ENCODE measurements around the gene KIF16B. TPM values are rescaled to one million over a fixed set of nuclear protein-coding genes. Genes with fewer than 3 reads are reported as not detected.
"Not testable (repeated sequence)": the region's sequence is repeated elsewhere in the genome, so short reads cannot be mapped to it uniquely, and the experiment has no call there.

KIF16B gene
- total RNA-seq, 1 donor from 2014 or later: 8.1 TPM

DNA sequence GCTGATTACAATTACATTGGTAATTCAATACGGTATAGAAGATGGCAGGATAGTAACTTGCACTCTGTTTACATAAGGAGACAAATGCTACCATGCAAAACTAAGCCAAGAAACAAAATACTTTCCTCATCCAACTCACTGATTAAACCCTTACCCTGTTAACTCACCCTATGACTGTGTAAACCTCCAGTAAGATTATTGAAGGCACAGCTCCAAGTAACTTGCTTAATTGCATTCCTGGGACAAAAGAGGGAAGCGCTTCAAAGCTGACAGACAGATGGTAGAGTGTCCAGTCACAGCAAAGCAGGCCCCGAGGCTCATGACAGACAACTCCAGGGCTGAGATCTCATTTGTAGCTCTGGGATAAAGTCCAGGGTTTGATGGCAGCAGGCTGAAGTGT is 6.9 kb upstream of the KIF16B start:
- Mint-ChIP-seq H3K27me3 (peaks cover 17% of the 10 kb centered on the region), H3K4me1 (peaks cover 7% of the 10 kb centered on the region), H3K9me3 (no peaks in the 10 kb centered on the region), H3K27ac (no peak overlapping the region), H3K36me3 (ENCODE audit: low read depth) (no peaks in the 10 kb centered on the region), H3K4me3 (no peak overlapping the region)
- no peak for DNase-seq
- intact Hi-C loops (cut with micrococcal nuclease): no loop called here

DNA sequence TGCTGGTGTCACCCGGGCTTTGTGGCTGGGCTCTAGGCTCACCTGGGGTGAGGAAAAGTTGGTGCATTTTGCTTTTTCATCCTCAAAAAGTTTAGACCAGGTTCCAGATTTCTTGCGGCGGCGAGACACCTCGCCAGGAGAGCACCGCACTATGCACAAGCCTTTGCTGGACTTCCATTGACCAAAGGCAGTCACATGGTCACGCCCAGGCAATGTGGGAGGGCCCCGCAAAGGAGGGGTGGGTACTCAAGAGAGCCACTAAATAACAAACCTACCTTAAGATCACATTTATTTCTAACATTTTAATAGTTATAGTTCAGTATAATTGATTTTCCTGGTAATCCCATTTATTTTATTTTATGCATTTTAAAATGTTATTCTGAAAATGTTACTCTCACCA is 3.0 kb upstream of the KIF16B start:
- intact Hi-C loops (cut with micrococcal nuclease): loop anchor here (10.0 kb wide), 1 partner anchor 1559 kb away; the partner anchor contains the start of genes KAT14 and PET117
- no peak overlapping the region for H3K27ac Mint-ChIP-seq
- peaks cover 5% of the 10 kb centered on the region for H3K36me3 Mint-ChIP-seq (ENCODE audit: low read depth)
- DNase-seq: no peak
- peaks cover 30% of the 10 kb centered on the region for H3K4me1 Mint-ChIP-seq
- H3K9me3 Mint-ChIP-seq: no peaks in the 10 kb centered on the region
- H3K27me3 Mint-ChIP-seq: peaks cover 2% of the 10 kb centered on the region
- no peak overlapping the region for H3K4me3 Mint-ChIP-seq

DNA sequence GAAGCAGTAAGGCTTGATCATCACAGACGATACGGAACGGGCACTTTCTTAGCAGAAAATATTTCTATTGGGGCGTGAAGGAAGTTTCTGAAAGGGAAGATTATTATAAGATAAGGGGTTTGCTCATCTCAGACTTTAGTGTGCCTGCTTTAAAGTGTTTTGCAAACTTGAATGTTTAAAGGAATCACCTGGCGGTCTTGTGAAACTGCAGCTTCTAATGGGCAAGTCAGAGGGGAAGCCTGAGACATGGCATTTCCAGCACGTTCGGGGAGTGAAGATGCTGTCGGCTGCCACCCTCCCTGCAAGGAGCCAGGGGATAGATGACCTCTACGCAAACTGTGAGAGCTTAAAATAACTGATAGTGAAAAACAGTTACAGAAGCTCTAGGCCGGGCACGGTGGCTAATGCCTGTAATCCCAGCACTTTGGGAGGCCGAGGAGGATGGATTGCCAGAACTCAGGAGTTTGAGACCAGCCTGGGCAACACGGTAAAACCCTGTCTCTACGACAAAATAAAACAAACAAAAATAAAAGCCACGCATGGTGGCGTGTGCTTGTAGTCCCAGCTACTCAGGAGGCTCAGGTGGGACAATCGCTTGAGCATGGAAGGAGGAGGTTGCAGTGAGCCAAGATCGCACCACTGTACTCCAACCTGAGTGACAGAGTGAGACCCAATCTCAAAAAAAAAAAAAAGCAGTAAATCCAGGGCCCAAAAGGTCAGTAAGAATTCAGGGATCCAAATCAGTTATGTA is 2.3 kb upstream of the KIF16B start:
- intact Hi-C loops (cut with micrococcal nuclease): loop anchor here (1.0 to 10.0 kb wide), 4 partner anchors 23 to 1713 kb away; partner anchors contain the start of genes KAT14, PET117, SNRPB2 and ZNF133
- peaks cover 5% of the 10 kb centered on the region for H3K36me3 Mint-ChIP-seq (ENCODE audit: low read depth)
- peak; percentile 65 for DNase-seq
- peaks cover 32% of the 10 kb centered on the region for H3K4me1 Mint-ChIP-seq
- H3K27ac Mint-ChIP-seq: peak overlapping the region; percentile 85
- peak overlapping the region; percentile 89 for H3K4me3 Mint-ChIP-seq
- no peaks in the 10 kb centered on the region for H3K27me3 Mint-ChIP-seq
- H3K9me3 Mint-ChIP-seq: no peaks in the 10 kb centered on the region

DNA sequence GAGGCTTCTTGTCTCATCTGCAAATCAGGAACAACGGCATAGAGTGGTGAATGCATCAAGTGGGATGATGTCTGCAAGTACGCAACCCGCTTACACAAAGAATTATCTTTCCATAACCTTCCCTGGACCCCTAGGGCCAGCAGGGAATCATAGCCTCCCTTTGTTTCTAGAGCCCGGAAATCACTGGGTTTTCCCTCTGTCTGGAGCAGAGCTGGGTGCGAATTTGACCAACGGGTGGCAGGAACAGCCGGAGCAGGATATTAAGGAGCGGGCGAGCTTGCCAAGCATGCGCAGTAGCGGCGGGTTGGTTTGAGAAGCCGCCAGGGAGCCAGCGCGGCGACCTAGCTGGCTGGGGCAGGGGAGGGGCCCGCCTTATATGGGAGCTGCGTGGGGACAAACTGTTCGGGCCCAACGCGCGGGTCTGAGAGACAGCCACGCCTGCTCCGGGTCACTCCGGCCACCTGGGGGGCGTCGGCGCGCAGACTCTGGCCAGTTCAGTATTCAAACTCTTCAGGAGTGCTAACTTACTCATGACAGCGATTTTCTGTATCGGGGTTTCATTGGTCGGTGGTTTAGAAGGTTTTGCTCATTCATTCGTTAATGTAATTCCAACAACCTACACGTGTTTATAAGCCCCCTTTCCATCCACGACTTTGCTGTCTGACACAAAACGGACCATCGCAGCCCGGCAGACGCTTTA is 1.6 kb upstream of the KIF16B start:
- DNase-seq: peak; percentile 95
- Mint-ChIP-seq H3K4me1 (peaks cover 33% of the 10 kb centered on the region), H3K27me3 (no peaks in the 10 kb centered on the region), H3K9me3 (no peaks in the 10 kb centered on the region), H3K4me3 (peak overlapping the region; percentile 89), H3K36me3 (ENCODE audit: low read depth) (peaks cover 5% of the 10 kb centered on the region), H3K27ac (peak overlapping the region; percentile 85)
- intact Hi-C loops (cut with micrococcal nuclease): loop anchor here (1.0 to 10.0 kb wide), 4 partner anchors 24 to 1714 kb away; partner anchors contain the start of genes KAT14, PET117, SNRPB2 and ZNF133

DNA sequence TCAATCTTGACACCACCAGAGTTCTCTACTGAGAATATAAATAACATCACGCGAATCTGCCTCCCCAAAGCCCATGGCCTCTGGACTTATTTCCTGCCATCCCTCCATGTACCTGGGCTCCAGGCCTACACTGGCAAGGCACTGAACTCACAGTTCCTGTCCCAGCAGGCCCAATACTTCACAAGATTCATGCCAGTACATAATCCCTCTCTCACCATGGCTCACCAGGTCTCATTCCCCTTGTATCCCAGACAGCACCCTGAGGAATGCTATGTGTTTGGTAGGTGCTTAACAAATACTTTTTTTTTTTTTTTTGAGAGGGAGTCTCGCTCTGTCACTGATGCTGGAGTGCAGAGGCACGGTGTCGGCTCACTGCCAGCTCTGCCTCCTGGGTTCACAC is 1.9 kb downstream of the KIF16B start:
- no peaks in the 10 kb centered on the region for H3K27me3 Mint-ChIP-seq
- peaks cover 34% of the 10 kb centered on the region for H3K4me1 Mint-ChIP-seq
- H3K9me3 Mint-ChIP-seq: no peaks in the 10 kb centered on the region
- no peak overlapping the region for H3K4me3 Mint-ChIP-seq
- H3K27ac Mint-ChIP-seq: no peak overlapping the region
- no peak for DNase-seq
- peaks cover 5% of the 10 kb centered on the region for H3K36me3 Mint-ChIP-seq (ENCODE audit: low read depth)
- intact Hi-C loops (cut with micrococcal nuclease): loop anchor here (10.0 kb wide), 1 partner anchor 1563 kb away; the partner anchor contains the start of genes KAT14 and PET117

DNA sequence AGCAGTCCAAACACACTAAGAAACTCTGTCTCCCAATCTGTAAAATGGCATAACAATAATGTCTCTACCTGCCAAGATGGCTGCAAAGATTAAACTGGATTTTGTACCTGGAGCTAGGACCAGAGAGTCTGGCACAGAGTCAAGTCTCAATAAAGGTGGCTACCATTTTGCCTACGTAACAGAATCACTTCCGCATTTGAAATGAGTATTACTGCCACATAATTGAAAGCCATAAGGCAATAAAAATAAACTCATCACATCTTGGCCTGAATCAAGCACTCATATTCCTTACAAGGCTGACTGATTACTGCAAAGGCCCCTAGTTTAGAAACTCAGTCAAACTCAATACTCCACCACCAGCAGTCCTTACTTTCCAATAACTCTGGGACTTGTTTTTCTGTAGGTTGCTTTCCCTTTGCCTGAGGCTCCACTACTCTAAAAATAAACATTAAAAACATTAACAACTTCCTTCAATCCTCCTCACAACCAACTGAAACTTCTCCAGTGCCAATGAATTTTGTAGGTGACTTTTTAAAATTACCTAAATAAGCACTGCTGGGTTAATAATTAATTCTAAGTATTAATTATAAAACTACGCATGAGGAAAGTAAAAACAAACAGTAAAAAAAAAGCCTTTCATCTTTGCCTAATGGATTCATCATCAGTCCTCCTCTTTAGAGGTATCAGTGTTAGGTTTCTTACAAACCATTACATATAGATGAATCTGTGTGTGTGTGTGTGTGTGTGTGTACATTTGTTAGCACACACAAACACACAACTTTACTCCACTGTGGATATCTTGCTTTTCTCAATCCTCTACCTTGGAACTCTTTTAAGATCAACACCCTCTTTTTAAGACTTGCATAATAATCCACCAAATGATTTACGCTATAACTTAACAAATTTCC is 3.7 kb downstream of the KIF16B start:
- H3K36me3 Mint-ChIP-seq (ENCODE audit: low read depth): peaks cover 3% of the 10 kb centered on the region
- peaks cover 27% of the 10 kb centered on the region for H3K4me1 Mint-ChIP-seq
- no peak for DNase-seq
- no peaks in the 10 kb centered on the region for H3K9me3 Mint-ChIP-seq
- no peak overlapping the region for H3K4me3 Mint-ChIP-seq
- no peak overlapping the region for H3K27ac Mint-ChIP-seq
- no peaks in the 10 kb centered on the region for H3K27me3 Mint-ChIP-seq
- intact Hi-C loops (cut with micrococcal nuclease): loop anchor here (10.0 kb wide), 1 partner anchor 1565 kb away; the partner anchor contains the start of genes KAT14 and PET117

DNA sequence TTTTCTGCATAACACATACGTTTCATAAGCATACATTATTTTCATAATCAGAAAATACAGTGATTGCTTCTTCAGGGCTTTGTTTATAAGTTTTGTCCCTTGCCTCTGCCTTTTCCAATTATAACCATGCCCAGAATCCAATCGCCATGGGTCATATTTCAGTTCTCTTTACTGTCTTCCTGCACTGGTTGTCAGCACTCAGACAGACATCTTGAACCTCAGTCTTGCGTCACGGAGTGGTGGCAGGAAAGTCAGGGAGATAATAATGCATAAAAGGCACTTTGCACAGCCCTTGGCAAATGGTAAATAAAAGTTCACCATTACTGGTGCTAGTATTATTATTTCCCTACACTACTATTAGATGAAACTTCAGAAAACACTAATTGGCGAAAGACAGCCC is 7.2 kb downstream of the KIF16B start:
- intact Hi-C loops (cut with micrococcal nuclease): no loop called here
- Mint-ChIP-seq H3K4me1 (peaks cover 10% of the 10 kb centered on the region), H3K27me3 (no peaks in the 10 kb centered on the region), H3K36me3 (ENCODE audit: low read depth) (no peaks in the 10 kb centered on the region), H3K9me3 (no peaks in the 10 kb centered on the region), H3K27ac (no peak overlapping the region), H3K4me3 (no peak overlapping the region)
- no peak for DNase-seq

DNA sequence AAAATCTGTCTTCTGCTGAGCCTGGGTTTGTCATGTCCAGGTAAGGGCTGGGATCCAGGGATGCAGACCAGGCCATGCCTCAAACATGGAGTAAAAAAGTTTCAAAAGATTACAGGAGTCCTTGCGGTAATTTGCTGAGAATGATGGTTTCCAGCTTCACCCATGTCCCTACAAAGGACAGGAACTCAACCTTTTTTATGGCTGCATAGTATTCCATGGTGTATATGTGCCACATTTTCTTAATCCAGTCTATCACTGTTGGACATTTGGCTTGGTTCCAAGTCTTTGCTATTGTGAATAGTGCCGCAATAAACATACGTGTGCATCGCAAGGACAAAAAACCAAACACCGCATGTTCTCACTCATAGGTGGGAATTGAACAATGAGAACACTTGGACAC is 9.2 kb downstream of the KIF16B start:
- H3K4me3 Mint-ChIP-seq; H3K9me3 Mint-ChIP-seq; H3K27ac Mint-ChIP-seq; H3K27me3 Mint-ChIP-seq; DNase-seq; intact Hi-C loops (cut with micrococcal nuclease); H3K36me3 Mint-ChIP-seq (ENCODE audit: low read depth); H3K4me1 Mint-ChIP-seq: not testable (repeated sequence)

DNA sequence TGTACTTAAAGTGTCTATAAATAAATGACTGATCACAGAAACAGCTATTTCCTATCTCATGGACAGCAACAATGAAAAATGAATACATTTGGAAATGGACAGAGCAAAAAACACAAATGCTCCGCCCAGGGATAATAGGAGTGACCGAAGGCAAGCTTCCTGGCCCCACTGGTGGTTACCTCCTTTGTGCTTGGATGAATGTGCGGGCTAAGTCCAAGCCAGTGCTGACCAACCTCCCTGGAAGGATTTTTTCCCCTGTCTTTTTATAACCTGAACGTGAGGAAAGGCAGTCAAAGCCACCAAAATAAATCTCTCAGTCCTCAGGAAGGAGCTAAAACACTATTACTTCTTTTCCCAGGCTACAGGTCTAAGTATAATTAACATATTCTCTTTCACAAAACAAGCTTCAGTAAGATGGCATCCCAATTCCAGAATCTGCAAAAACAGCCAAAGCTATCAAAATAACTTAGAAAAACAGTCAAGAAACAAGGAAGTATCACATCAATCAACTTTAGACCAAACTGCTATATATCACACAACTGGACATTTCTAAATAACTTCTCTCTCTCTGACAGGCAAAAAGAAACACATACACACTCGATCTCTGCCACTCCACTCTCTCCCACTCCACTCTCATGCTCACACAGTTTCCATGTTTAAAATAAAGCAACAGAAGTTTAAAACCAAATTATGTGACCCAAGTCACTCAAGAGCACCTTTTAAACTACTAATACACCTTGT is 10.0 kb downstream of the KIF16B start:
- Mint-ChIP-seq H3K9me3 (no peaks in the 10 kb centered on the region), H3K4me3 (no peak overlapping the region), H3K4me1 (peaks cover 5% of the 10 kb centered on the region), H3K36me3 (ENCODE audit: low read depth) (no peaks in the 10 kb centered on the region), H3K27ac (no peak overlapping the region), H3K27me3 (no peaks in the 10 kb centered on the region)
- intact Hi-C loops (cut with micrococcal nuclease): no loop called here
- no peak for DNase-seq

DNA sequence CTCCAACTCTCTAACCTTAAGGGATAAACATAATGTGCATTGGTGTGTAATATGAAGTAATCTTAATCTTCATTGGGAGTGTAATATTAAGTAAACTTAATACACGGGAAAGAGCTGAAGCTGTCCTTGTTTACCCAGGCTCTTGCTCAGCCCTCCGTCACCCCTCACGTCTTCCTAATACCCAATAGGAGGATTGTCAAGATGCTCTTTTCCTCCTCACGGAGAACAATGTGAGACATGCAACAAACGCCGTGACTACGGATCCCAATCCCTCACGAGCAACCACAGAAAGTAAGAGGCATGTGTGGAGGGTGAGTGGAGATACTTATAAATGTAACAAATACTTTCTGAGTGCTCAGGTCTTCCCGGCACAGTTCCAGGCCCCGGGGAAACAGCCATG is 11.0 kb downstream of the KIF16B start:
- intact Hi-C loops (cut with micrococcal nuclease): no loop called here
- H3K36me3 Mint-ChIP-seq (ENCODE audit: low read depth): no peaks in the 10 kb centered on the region
- H3K27me3 Mint-ChIP-seq: no peaks in the 10 kb centered on the region
- no peaks in the 10 kb centered on the region for H3K9me3 Mint-ChIP-seq
- peaks cover 5% of the 10 kb centered on the region for H3K4me1 Mint-ChIP-seq
- no peak overlapping the region for H3K4me3 Mint-ChIP-seq
- H3K27ac Mint-ChIP-seq: no peak overlapping the region
- no peak for DNase-seq

DNA sequence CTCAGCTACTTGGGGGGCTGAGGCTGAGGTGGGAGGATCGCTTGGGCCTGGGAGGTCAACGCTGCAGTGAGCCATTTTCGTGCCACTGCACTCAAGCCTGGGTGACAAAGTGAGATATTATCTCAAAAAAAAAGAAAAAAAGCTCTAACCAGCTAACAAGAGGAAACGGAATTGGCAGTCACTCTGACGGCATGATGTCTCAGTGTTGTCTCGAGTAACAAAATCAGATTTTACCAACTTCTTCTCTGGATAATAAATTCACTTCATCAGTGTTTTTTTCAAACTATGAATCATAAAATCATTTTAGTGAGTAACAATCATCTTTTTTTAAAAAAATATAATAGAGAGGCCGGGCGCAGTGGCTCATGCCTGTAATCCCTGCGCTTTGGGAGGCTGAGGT is 12.6 kb downstream of the KIF16B start:
- Mint-ChIP-seq H3K4me3 (no peak overlapping the region), H3K4me1 (peaks cover 5% of the 10 kb centered on the region), H3K36me3 (ENCODE audit: low read depth) (no peaks in the 10 kb centered on the region), H3K9me3 (no peaks in the 10 kb centered on the region), H3K27ac (no peak overlapping the region), H3K27me3 (no peaks in the 10 kb centered on the region)
- intact Hi-C loops (cut with micrococcal nuclease): no loop called here
- no peak for DNase-seq

DNA sequence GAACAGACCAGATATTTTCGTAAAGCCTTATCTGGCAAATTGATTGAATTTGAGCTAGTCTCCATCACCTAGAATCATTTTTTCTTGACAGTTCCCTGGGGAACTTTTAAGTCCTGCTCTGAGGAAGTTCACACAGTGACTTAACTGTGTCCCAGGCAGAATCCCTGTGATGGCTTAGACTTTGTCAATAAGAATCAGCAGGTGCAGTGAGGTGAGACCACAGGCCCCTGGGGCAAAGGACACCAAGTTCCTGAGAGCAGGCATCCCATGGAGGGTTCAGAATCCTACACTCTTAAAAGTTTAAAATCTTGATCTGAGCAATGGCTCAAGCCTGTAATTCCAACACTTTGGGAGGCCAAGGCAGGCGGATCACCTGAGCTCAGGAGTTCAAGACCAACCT is 13.0 kb downstream of the KIF16B start:
- Mint-ChIP-seq H3K27me3 (no peaks in the 10 kb centered on the region), H3K4me1 (peaks cover 3% of the 10 kb centered on the region), H3K4me3 (no peak overlapping the region), H3K36me3 (ENCODE audit: low read depth) (no peaks in the 10 kb centered on the region), H3K27ac (no peak overlapping the region), H3K9me3 (no peaks in the 10 kb centered on the region)
- DNase-seq: no peak
- intact Hi-C loops (cut with micrococcal nuclease): no loop called here

DNA sequence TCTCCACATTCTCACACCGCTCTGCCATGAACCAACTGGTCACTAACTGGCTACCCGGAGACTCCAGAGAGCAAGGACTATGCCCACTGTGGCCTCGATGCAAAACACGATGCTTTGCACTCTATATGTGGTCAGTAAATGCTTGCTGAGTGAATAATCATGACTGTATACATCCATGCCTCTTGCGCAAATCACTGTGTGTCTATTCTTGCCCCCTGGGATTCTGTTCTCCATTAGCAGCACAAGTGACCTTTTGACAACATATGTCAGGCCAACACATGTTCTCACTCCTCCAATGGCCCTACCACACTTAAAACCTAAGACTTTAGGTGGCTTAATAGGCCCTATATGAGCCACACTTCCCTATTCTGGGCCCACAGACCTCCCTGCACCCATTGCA is 16.9 kb downstream of the KIF16B start:
- no peak for DNase-seq
- no peak overlapping the region for H3K27ac Mint-ChIP-seq
- intact Hi-C loops (cut with micrococcal nuclease): no loop called here
- H3K9me3 Mint-ChIP-seq: no peaks in the 10 kb centered on the region
- H3K4me1 Mint-ChIP-seq: peaks cover 3% of the 10 kb centered on the region
- H3K4me3 Mint-ChIP-seq: no peak overlapping the region
- peaks cover 1% of the 10 kb centered on the region for H3K36me3 Mint-ChIP-seq (ENCODE audit: low read depth)
- no peaks in the 10 kb centered on the region for H3K27me3 Mint-ChIP-seq
